Measurements from ENCODE around the gene EXOC2. TPM values are rescaled to one million over a fixed set of nuclear protein-coding genes. Genes with fewer than 3 reads are reported as not detected.

Gene EXOC2
- total RNA-seq, 4 donors from 2014 or later: 7.6 to 22.5 (median 20.2) TPM

DNA sequence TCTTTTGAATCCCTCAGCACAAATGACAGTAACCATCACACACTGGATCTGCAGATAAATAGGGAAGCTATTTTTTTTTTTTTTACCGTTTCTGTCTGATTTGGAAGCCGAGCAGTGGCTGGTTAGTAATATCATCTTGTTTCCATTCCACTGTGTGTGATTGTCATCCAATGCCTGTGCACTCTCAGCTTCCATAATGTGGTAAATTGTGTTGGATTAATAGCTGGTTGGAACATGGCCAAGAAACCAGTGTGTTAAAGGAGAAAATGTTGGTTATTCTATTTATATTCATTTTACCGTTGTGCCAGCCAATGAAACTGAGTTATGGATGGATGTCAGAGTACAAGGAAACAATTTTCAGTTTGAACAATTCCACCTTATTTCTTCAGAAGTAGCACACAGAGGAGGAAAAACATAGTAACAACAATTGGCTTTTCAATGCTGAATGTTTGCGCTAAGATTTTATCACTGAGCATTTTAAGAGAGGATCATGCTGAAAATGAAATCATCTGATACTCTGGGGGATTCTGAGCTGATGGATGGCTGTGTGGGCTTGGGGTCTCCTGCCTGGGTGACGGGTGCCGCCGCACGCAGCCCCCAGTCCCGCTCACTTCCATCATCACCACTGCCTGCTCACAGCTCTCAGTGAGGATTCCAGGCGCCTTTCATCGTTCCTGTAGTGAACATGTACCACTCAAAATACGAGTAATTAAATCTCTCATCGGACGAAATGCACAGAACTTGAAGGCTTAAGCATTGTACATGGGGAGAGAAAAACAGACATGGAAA is 40.7 kb upstream of the EXOC2 start:
- Histone ChIP-seq H3K27ac (no peak overlapping the region), H3K4me3 (no peak overlapping the region), H3K36me3 (no peaks in the 10 kb centered on the region), H3K9me3 (no peaks in the 10 kb centered on the region), H3K4me1 (no peaks in the 10 kb centered on the region), H3K27me3 (peaks cover 22% of the 10 kb centered on the region)
- TF ChIP-seq POLR2AphosphoS5 (IDR thresholded peaks at IDR 0.05) (no peak), POLR2A (IDR thresholded peaks at IDR 0.05) (no peak), EP300 (IDR thresholded peaks at IDR 0.05; ENCODE audit: low read depth) (no peak), CTCF (IDR thresholded peaks at IDR 0.05) (no peak)
- in situ Hi-C loops (cut with MboI; ENCODE audit: low pct_ligation_motif_present in 1 of 4, low pct_unique_long_range_greater_than_20kb in 1 of 4, low sequenced_read_pairs in 3 of 4): no loop called here
- intact Hi-C loops (cut with DNase I; ENCODE audit: low total_unique reads): no loop called here
- no peak for DNase-seq
- WGBS, 2 donors (ENCODE audit: low coverage in 1 of 2): 63 to 77% methylated on average over 5 to 14 of the region's 14 CpGs

GRCh38 chr6:731924-732323 is 39.0 kb upstream of the EXOC2 start:
- no peaks in the 10 kb centered on the region for H3K36me3 ChIP-seq
- H3K27ac ChIP-seq: no peak overlapping the region
- 66 to 68% methylated on average over 6 to 7 of the region's 7 CpGs for WGBS, 2 donors (ENCODE audit: low coverage in 1 of 2)
- H3K27me3 ChIP-seq: peaks cover 34% of the 10 kb centered on the region
- intact Hi-C loops (cut with DNase I; ENCODE audit: low total_unique reads): no loop called here
- TF ChIP-seq EP300 (IDR thresholded peaks at IDR 0.05; ENCODE audit: low read depth) (no peak), POLR2A (IDR thresholded peaks at IDR 0.05) (no peak), CTCF (IDR thresholded peaks at IDR 0.05) (no peak), POLR2AphosphoS5 (IDR thresholded peaks at IDR 0.05) (no peak)
- DNase-seq: no peak
- in situ Hi-C loops (cut with MboI; ENCODE audit: low pct_ligation_motif_present in 1 of 4, low pct_unique_long_range_greater_than_20kb in 1 of 4, low sequenced_read_pairs in 3 of 4): no loop called here
- H3K4me1 ChIP-seq: no peaks in the 10 kb centered on the region
- H3K4me3 ChIP-seq: no peak overlapping the region
- no peaks in the 10 kb centered on the region for H3K9me3 ChIP-seq

DNA sequence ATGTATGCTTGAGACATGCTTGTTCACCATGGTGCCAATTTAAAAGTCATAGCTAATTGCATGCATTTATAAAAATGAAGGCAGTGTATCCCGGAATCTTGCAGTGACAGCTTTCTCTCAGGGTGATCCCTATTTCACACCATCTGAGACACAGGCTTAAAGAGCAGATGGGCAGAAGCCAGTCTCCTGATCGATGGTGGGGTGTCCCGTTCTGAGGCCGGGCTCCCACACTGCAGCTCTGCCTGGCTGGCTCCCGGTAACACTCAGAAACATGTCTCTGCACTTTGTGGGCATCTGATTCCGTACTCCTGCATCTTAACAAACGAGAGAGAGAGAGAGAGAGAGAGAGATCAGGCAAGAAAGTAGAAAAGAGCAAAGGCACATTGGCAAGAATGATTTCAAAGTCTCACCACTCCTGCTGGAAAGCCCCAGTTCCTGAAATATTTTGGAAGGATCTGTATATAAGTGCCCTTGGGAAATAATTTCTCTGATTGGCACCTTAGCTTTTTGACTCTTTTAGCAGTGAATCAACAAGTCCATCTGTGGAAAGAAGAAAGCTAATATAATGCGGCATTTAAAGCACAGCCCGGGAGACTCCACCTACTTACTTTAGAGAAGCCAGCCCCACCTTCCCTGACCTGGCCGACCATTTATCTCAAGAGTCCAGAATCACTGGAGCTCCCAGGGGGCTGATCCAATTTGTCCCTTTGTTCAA is 36.8 kb upstream of the EXOC2 start:
- DNase-seq: no peak
- intact Hi-C loops (cut with DNase I; ENCODE audit: low total_unique reads): no loop called here
- WGBS, 2 donors (ENCODE audit: low coverage in 1 of 2): 76 to 81% methylated on average over 3 to 10 of the region's 10 CpGs
- peaks cover 35% of the 10 kb centered on the region for H3K27me3 ChIP-seq
- no peak overlapping the region for H3K4me3 ChIP-seq
- no peak overlapping the region for H3K27ac ChIP-seq
- in situ Hi-C loops (cut with MboI; ENCODE audit: low pct_ligation_motif_present in 1 of 4, low pct_unique_long_range_greater_than_20kb in 1 of 4, low sequenced_read_pairs in 3 of 4): no loop called here
- H3K9me3 ChIP-seq: no peaks in the 10 kb centered on the region
- no peaks in the 10 kb centered on the region for H3K4me1 ChIP-seq
- TF ChIP-seq EP300 (IDR thresholded peaks at IDR 0.05; ENCODE audit: low read depth): no peak
- no peak for TF ChIP-seq POLR2A (IDR thresholded peaks at IDR 0.05)
- TF ChIP-seq CTCF (IDR thresholded peaks at IDR 0.05): no peak
- no peak for TF ChIP-seq POLR2AphosphoS5 (IDR thresholded peaks at IDR 0.05)
- H3K36me3 ChIP-seq: no peaks in the 10 kb centered on the region

GRCh38 chr6:727856-728255 is 34.9 kb upstream of the EXOC2 start:
- no peaks in the 10 kb centered on the region for H3K4me1 ChIP-seq
- H3K27ac ChIP-seq: no peak overlapping the region
- H3K36me3 ChIP-seq: no peaks in the 10 kb centered on the region
- H3K4me3 ChIP-seq: no peak overlapping the region
- DNase-seq: no peak
- H3K9me3 ChIP-seq: no peaks in the 10 kb centered on the region
- WGBS, 2 donors (ENCODE audit: low coverage in 1 of 2): 42 to 52% methylated on average over 3 of the region's 3 CpGs
- TF ChIP-seq CTCF (IDR thresholded peaks at IDR 0.05) (no peak), EP300 (IDR thresholded peaks at IDR 0.05; ENCODE audit: low read depth) (no peak), POLR2A (IDR thresholded peaks at IDR 0.05) (no peak)
- in situ Hi-C loops (cut with MboI; ENCODE audit: low pct_ligation_motif_present in 1 of 4, low pct_unique_long_range_greater_than_20kb in 1 of 4, low sequenced_read_pairs in 3 of 4): no loop called here
- H3K27me3 ChIP-seq: peaks cover 35% of the 10 kb centered on the region
- intact Hi-C loops (cut with DNase I; ENCODE audit: low total_unique reads): no loop called here

Data from transverse colon (tissue), 4 donors.